ENCODE measurements around the gene AP1S1. TPM values are rescaled to one million over a fixed set of nuclear protein-coding genes. Genes with fewer than 3 reads are reported as not detected.

AP1S1 gene
- total RNA-seq, 2 experiments from 2014 or later = 37.9 to 48.2 TPM

GRCh38 chr7:101151908-101152651, 2.2 kb upstream of the AP1S1 start:
- Mint-ChIP-seq H3K4me3 (no peak overlapping the region), H3K4me1 (peaks cover 24% of the 10 kb centered on the region), H3K36me3 (ENCODE audit: low read depth) (peaks cover 6% of the 10 kb centered on the region), H3K27me3 (peaks cover 33% of the 10 kb centered on the region), H3K9me3 (no peaks in the 10 kb centered on the region), H3K27ac (no peak overlapping the region)
- CTCF ChIA-PET = interaction anchor here (1.2 to 3.1 kb wide), 3 partner anchors 8 to 75 kb away, joined by 5 to 20 read pairs (median 6); no protein-coding TSS in a partner anchor
- DNase-seq = no peak
- POLR2A ChIA-PET = interaction anchor here (0.6 kb wide), 1 partner anchor 56 kb away, joined by 3 read pairs; no protein-coding TSS in a partner anchor

- Mint-ChIP-seq H3K4me1 (peaks cover 19% of the 10 kb centered on the region), H3K27ac (no peak overlapping the region), H3K4me3 (peak overlapping the region; percentile 82), H3K9me3 (no peaks in the 10 kb centered on the region), H3K36me3 (ENCODE audit: low read depth) (peaks cover 12% of the 10 kb centered on the region), H3K27me3 (peaks cover 18% of the 10 kb centered on the region)
- ChIA-PET POLR2A (interaction anchor here (1.0 kb wide), 1 partner anchor 97 kb away, joined by 4 read pairs; no protein-coding TSS in a partner anchor), CTCF (interaction anchor here (0.8 to 3.1 kb wide), 4 partner anchors 10 to 89 kb away, joined by 3 to 20 read pairs (median 4); partner anchors contain the start of gene VGF)
- peak; percentile 25 for DNase-seq
Measured at GRCh38 chr7:101154693-101155102, 422 bp downstream of the AP1S1 start.

- Mint-ChIP-seq H3K4me1 (peaks cover 19% of the 10 kb centered on the region), H3K27me3 (peaks cover 15% of the 10 kb centered on the region), H3K36me3 (ENCODE audit: low read depth) (peaks cover 12% of the 10 kb centered on the region), H3K27ac (peak overlapping the region; percentile 41), H3K9me3 (no peaks in the 10 kb centered on the region), H3K4me3 (peak overlapping the region; percentile 82)
- ChIA-PET POLR2A (no interaction called here), CTCF (interaction anchor here (0.8 to 3.2 kb wide), 3 partner anchors 10 to 89 kb away, joined by 4 to 17 read pairs (median 4); partner anchors contain the start of gene VGF)
- no peak for DNase-seq
Measured at GRCh38 chr7:101155303-101155702, 1.0 kb downstream of the AP1S1 start.

- H3K4me1 Mint-ChIP-seq = peaks cover 18% of the 10 kb centered on the region
- POLR2A ChIA-PET = no interaction called here
- CTCF ChIA-PET = interaction anchor here (0.7 to 3.2 kb wide), 5 partner anchors 9 to 33 kb away, joined by 3 to 17 read pairs (median 5); partner anchors contain the start of genes SERPINE1 and VGF
- H3K9me3 Mint-ChIP-seq = no peaks in the 10 kb centered on the region
- no peak for DNase-seq
- peaks cover 12% of the 10 kb centered on the region for H3K27me3 Mint-ChIP-seq
- H3K27ac Mint-ChIP-seq = no peak overlapping the region
- peaks cover 14% of the 10 kb centered on the region for H3K36me3 Mint-ChIP-seq (ENCODE audit: low read depth)
- H3K4me3 Mint-ChIP-seq = no peak overlapping the region
Measured at GRCh38 chr7:101156277-101156676, 2.0 kb downstream of the AP1S1 start.

- H3K27ac Mint-ChIP-seq = no peak overlapping the region
- DNase-seq = no peak
- peaks cover 16% of the 10 kb centered on the region for H3K36me3 Mint-ChIP-seq (ENCODE audit: low read depth)
- POLR2A ChIA-PET = no interaction called here
- peaks cover 13% of the 10 kb centered on the region for H3K27me3 Mint-ChIP-seq
- H3K4me1 Mint-ChIP-seq = peaks cover 19% of the 10 kb centered on the region
- no peaks in the 10 kb centered on the region for H3K9me3 Mint-ChIP-seq
- no peak overlapping the region for H3K4me3 Mint-ChIP-seq
- CTCF ChIA-PET = interaction anchor here (0.7 to 3.2 kb wide), 11 partner anchors 9 to 135 kb away, joined by 3 to 17 read pairs (median 4); partner anchors contain the start of genes SERPINE1 and VGF
Measured at GRCh38 chr7:101156866-101157589, 2.8 kb downstream of the AP1S1 start.

- Mint-ChIP-seq H3K27ac (no peak overlapping the region), H3K4me3 (no peak overlapping the region), H3K27me3 (peaks cover 14% of the 10 kb centered on the region), H3K4me1 (peaks cover 22% of the 10 kb centered on the region), H3K36me3 (ENCODE audit: low read depth) (peaks cover 16% of the 10 kb centered on the region), H3K9me3 (no peaks in the 10 kb centered on the region)
- DNase-seq = no peak
- POLR2A ChIA-PET = no interaction called here
- CTCF ChIA-PET = interaction anchor here (1.8 kb wide), 1 partner anchor 14 kb away, joined by 5 read pairs; no protein-coding TSS in a partner anchor
Measured at GRCh38 chr7:101159696-101160674, 5.7 kb downstream of the AP1S1 start.

- ChIA-PET CTCF (interaction anchor here (0.6 to 1.4 kb wide), 3 partner anchors 13 to 44 kb away, joined by 3 to 5 read pairs (median 4); no protein-coding TSS in a partner anchor), POLR2A (no interaction called here)
- DNase-seq = no peak
- Mint-ChIP-seq H3K36me3 (ENCODE audit: low read depth) (peaks cover 18% of the 10 kb centered on the region), H3K27me3 (peaks cover 23% of the 10 kb centered on the region), H3K4me3 (no peak overlapping the region), H3K4me1 (peaks cover 22% of the 10 kb centered on the region), H3K27ac (no peak overlapping the region), H3K9me3 (no peaks in the 10 kb centered on the region)
Measured at GRCh38 chr7:101160910-101161309, 6.6 kb downstream of the AP1S1 start.

- peaks cover 23% of the 10 kb centered on the region for H3K4me1 Mint-ChIP-seq
- H3K36me3 Mint-ChIP-seq (ENCODE audit: low read depth) = peaks cover 13% of the 10 kb centered on the region
- DNase-seq = no peak
- CTCF ChIA-PET = interaction anchor here (1.0 to 1.4 kb wide), 2 partner anchors 12 to 18 kb away, joined by 4 to 5 read pairs; no protein-coding TSS in a partner anchor
- peak overlapping the region; percentile 62 for H3K4me3 Mint-ChIP-seq
- peaks cover 31% of the 10 kb centered on the region for H3K27me3 Mint-ChIP-seq
- H3K27ac Mint-ChIP-seq = no peak overlapping the region
- no peaks in the 10 kb centered on the region for H3K9me3 Mint-ChIP-seq
- POLR2A ChIA-PET = no interaction called here
Measured at GRCh38 chr7:101161692-101162471, 7.6 kb downstream of the AP1S1 start.

- CTCF ChIA-PET = interaction anchor here (0.5 to 1.2 kb wide), 3 partner anchors 16 to 85 kb away, joined by 3 read pairs; no protein-coding TSS in a partner anchor
- POLR2A ChIA-PET = no interaction called here
- peak overlapping the region; percentile 62 for H3K4me3 Mint-ChIP-seq
- DNase-seq = no peak
- H3K9me3 Mint-ChIP-seq = no peaks in the 10 kb centered on the region
- peaks cover 27% of the 10 kb centered on the region for H3K4me1 Mint-ChIP-seq
- H3K27ac Mint-ChIP-seq = no peak overlapping the region
- H3K36me3 Mint-ChIP-seq (ENCODE audit: low read depth) = peaks cover 12% of the 10 kb centered on the region
- peaks cover 40% of the 10 kb centered on the region for H3K27me3 Mint-ChIP-seq
Measured at GRCh38 chr7:101162551-101163278, 8.4 kb downstream of the AP1S1 start.

- Mint-ChIP-seq H3K27ac (no peak overlapping the region), H3K36me3 (ENCODE audit: low read depth) (peaks cover 12% of the 10 kb centered on the region), H3K4me1 (peaks cover 29% of the 10 kb centered on the region), H3K4me3 (peak overlapping the region; percentile 72), H3K27me3 (peaks cover 47% of the 10 kb centered on the region), H3K9me3 (no peaks in the 10 kb centered on the region)
- POLR2A ChIA-PET = no interaction called here
- CTCF ChIA-PET = interaction anchor here (1.0 to 1.2 kb wide), 2 partner anchors 17 to 41 kb away, joined by 3 read pairs; no protein-coding TSS in a partner anchor
- peak; percentile 56 for DNase-seq
Measured at GRCh38 chr7:101163279-101164070, 9.2 kb downstream of the AP1S1 start.
